H1 (cell line): ENCODE measurements around the gene SURF1. TPM values are rescaled to one million over a fixed set of nuclear protein-coding genes. Genes with fewer than 3 reads are reported as not detected.

ENCODE experiments used
- ATF3 ChIP-seq: IDR thresholded peaks from 2 replicates; pipeline ENCODE4 v1.6.1; 2011; ENCODE audit warnings: low read depth, mild to moderate bottlenecking, low read length; ENCODE audit not compliant: insufficient read depth
- BACH1 ChIP-seq: IDR thresholded peaks from 2 replicates; pipeline ENCODE4 v1.6.1; 2012; ENCODE audit warnings: low read length, improper control_type of control experiment
- BCL11A ChIP-seq, 2 experiments: IDR thresholded peaks; one replicate each; pipeline ENCODE4 v1.6.1; 2011; ENCODE audit warnings: low read depth in 2 of 2, low read length in 2 of 2, mild to moderate bottlenecking in 2 of 2
- CHD1 ChIP-seq: IDR thresholded peaks from 2 replicates; pipeline ENCODE4 v1.6.1; 2012; ENCODE audit warnings: low read depth, low read length, improper control_type of control experiment
- CTCF ChIP-seq, 3 experiments: IDR thresholded peaks; 1 replicate in 2 of 3; 2 replicates in 1 of 3; pipeline versions ENCODE4 v1.5.1 to v1.6.1; 2011; ENCODE audit warnings: low read length in 3 of 3, mild to moderate bottlenecking in 3 of 3, inconsistent platforms in 2 of 3, low read depth in 1 of 3, moderate library complexity in 1 of 3; ENCODE audit not compliant: insufficient read depth in 1 of 3; ENCODE audit errors: control extremely low read depth in 1 of 3
- GABPA ChIP-seq: IDR thresholded peaks from 2 replicates; pipeline ENCODE4 v1.6.1; 2011; ENCODE audit warnings: mild to moderate bottlenecking, low read length, moderate library complexity, borderline replicate concordance; ENCODE audit not compliant: insufficient read depth
- HDAC6 ChIP-seq: IDR thresholded peaks from one replicate; pipeline ENCODE4 v1.7.1; 2012; ENCODE audit warnings: low read depth, mild to moderate bottlenecking, inconsistent platforms, low read length, moderate library complexity
- JUND ChIP-seq: IDR thresholded peaks from 2 replicates; pipeline ENCODE4 v1.6.1; 2011; ENCODE audit warnings: mild to moderate bottlenecking, improper control_type of control experiment, low read length
- KDM4A ChIP-seq: IDR thresholded peaks from one replicate; pipeline ENCODE4 v1.7.1; 2012; ENCODE audit warnings: low read depth, mild to moderate bottlenecking, moderate library complexity, low read length, inconsistent platforms; ENCODE audit not compliant: severe bottlenecking
- POLR2A ChIP-seq, 2 experiments: IDR thresholded peaks; 1 replicate in 1 of 2; 2 replicates in 1 of 2; pipeline ENCODE4 v1.6.1; 2011; ENCODE audit warnings: low read depth in 2 of 2, low read length in 2 of 2, mild to moderate bottlenecking in 2 of 2; ENCODE audit errors: control extremely low read depth in 1 of 2
- POLR2AphosphoS5 ChIP-seq: IDR thresholded peaks from 2 replicates; pipeline ENCODE4 v1.6.1; 2011; ENCODE audit warnings: low read depth, low read length
- POU5F1 ChIP-seq: IDR thresholded peaks from 2 replicates; pipeline ENCODE4 v1.6.1; 2011; ENCODE audit warnings: low read depth, mild to moderate bottlenecking, low read length, moderate library complexity
- RAD21 ChIP-seq, 2 experiments: IDR thresholded peaks in 1 of 2; conservative IDR thresholded peaks in 1 of 2; 2 replicates each; pipeline ENCODE4 v1.6.1; 2011; ENCODE audit warnings: low read depth in 2 of 2, low read length in 2 of 2, improper control_type of control experiment in 1 of 2, inconsistent platforms in 1 of 2, mild to moderate bottlenecking in 1 of 2, moderate library complexity in 1 of 2
- RBBP5 ChIP-seq: IDR thresholded peaks from 2 replicates; pipeline ENCODE4 v1.7.1; 2012; ENCODE audit warnings: low read depth, mild to moderate bottlenecking, inconsistent platforms, low read length, moderate library complexity, borderline replicate concordance
- RNF2 ChIP-seq: fragments of 200-900, 300-1000 bp; sonication (generic); IDR thresholded peaks from 2 replicates; pipeline ENCODE4 v1.7.1; 2016; ENCODE audit warnings: borderline replicate concordance, low read depth, mild to moderate bottlenecking, antibody characterized with exemption, low read length; ENCODE audit not compliant: poor library complexity, severe bottlenecking; ENCODE audit errors: missing control alignments
- SAP30 ChIP-seq: fragments of 300-600 bp; sonication (generic); IDR thresholded peaks from 2 replicates; pipeline ENCODE4 v1.7.1; 2012; ENCODE audit warnings: low read length, moderate library complexity, mild to moderate bottlenecking, inconsistent platforms; ENCODE audit not compliant: insufficient read depth, insufficient replicate concordance
- SP1 ChIP-seq: IDR thresholded peaks from 2 replicates; pipeline ENCODE4 v1.6.1; 2011; ENCODE audit warnings: low read depth, low read length
- SP2 ChIP-seq: IDR thresholded peaks from 2 replicates; pipeline ENCODE4 v1.6.1; 2012; ENCODE audit warnings: mild to moderate bottlenecking, low read length, inconsistent platforms
- TBP ChIP-seq: IDR thresholded peaks from 2 replicates; pipeline ENCODE4 v1.6.1; 2011; ENCODE audit warnings: low read depth, low read length, improper control_type of control experiment
- TEAD4 ChIP-seq: IDR thresholded peaks from 2 replicates; pipeline ENCODE4 v1.6.1; 2012; ENCODE audit warnings: low read depth, low read length, inconsistent platforms, mixed read lengths
- YY1 ChIP-seq: IDR thresholded peaks from 2 replicates; pipeline ENCODE4 v1.6.1; 2011; ENCODE audit warnings: low read depth, mild to moderate bottlenecking, low read length
- polyA plus RNA-seq, 7 experiments: library from polyadenylated mRNA; depleted of rRNA in 3 of 7; stranded (reverse) in 5 of 7; unstranded in 2 of 7; fragments of >200 nt in 5 of 7; fragments of 200-250 nt in 2 of 7; gene quantifications; 1 replicate in 5 of 7; 2 replicates in 1 of 7; 4 replicates in 1 of 7; pipeline versions ENCODE4 v1.2.1 to v1.2.3, GENCODE V29; 2011 to 2013; ENCODE audit warnings: missing spikeins in 2 of 7, mixed read lengths in 2 of 7
- total RNA-seq: library from RNA; stranded (reverse); fragmentation: NEBNext Ultra II Directional; extraction: Animal tissue kit (Norgen Biotek cat#: 25700); gene quantifications from 2 replicates; pipeline ENCODE4 v1.2.1, GENCODE V29; 2021

The SURF1 gene
- total and polyA plus RNA-seq, 2 of the 8 experiments (the other 6 are each of a cell fraction or from before 2014, with no cell fraction given) = 43.1 to 44.7 TPM

- TF ChIP-seq BCL11A (IDR thresholded peaks at IDR 0.05; ENCODE audit: low read depth in 2 of 2, low read length in 2 of 2) = no peak
- TF ChIP-seq POU5F1 = no peak
- no peak for TF ChIP-seq HDAC6
- TF ChIP-seq RNF2 = no peak
- TF ChIP-seq SAP30 = no peak
- TF ChIP-seq JUND = no peak; the same call in 1 of the 2 replicates
- no peak for TF ChIP-seq SP2
- TF ChIP-seq BACH1 = no peak
- TF ChIP-seq TEAD4 = 0 out of 2 replicates have a peak, but pooled peaks have one; percentile 29
- TF ChIP-seq KDM4A = peak; percentile 67
- no peak for TF ChIP-seq GABPA
- TF ChIP-seq POLR2AphosphoS5 = peak; percentile 100
- TF ChIP-seq CTCF (IDR thresholded peaks at IDR 0.05; ENCODE audit: control extremely low read depth in 1 of 3, insufficient read depth in 1 of 3, low read depth in 1 of 3, low read length in 3 of 3) = no peak
- TF ChIP-seq SP1 = peak; percentile 64; the same call in 1 of the 2 replicates
- TF ChIP-seq ATF3 = no peak
- TF ChIP-seq YY1 = peak; percentile 86
- no peak for TF ChIP-seq RAD21 (IDR thresholded peaks at IDR 0.05 in 1 of 2, conservative IDR thresholded peaks at IDR 0.05 in 1 of 2; ENCODE audit: low read depth in 2 of 2, low read length in 2 of 2)
- peak in 1 of 2 experiments; percentile 97; a peak in 1 of 3 replicates for TF ChIP-seq POLR2A (IDR thresholded peaks at IDR 0.05; ENCODE audit: control extremely low read depth in 1 of 2, low read depth in 2 of 2, low read length in 2 of 2)
- no peak for TF ChIP-seq CHD1
- TF ChIP-seq RBBP5 = no peak
- peak; percentile 97 for TF ChIP-seq TBP
Observed at GRCh38 chr9:133347985-133348717, 8.1 kb downstream of the SURF1 start, which contains the start of the genes MED22 and RPL7A (continued).
